DND-41 (cell line): ENCODE measurements around the gene CDIPT.

ENCODE experiments used
- CTCF ChIP-seq: IDR thresholded peaks from 2 replicates; pipeline ENCODE4 v1.5.1; 2012; ENCODE audit warnings: borderline replicate concordance, low read length, moderate library complexity, mild to moderate bottlenecking; ENCODE audit not compliant: poor library complexity, severe bottlenecking; ENCODE audit errors: extremely low read depth
- EZH2 ChIP-seq: IDR thresholded peaks from 3 replicates; pipeline ENCODE4 v1.6.1; 2012; ENCODE audit warnings: borderline replicate concordance, low read depth, mild to moderate bottlenecking, moderate library complexity, low read length, inconsistent platforms; ENCODE audit not compliant: severe bottlenecking

GRCh38 chr16:29863669-29863984 lies 601 bp upstream of the CDIPT start:
- TF ChIP-seq CTCF: no peak
- no peak for TF ChIP-seq EZH2
